HG03575 (cell line): ENCODE data around the gene PDE4D.

ENCODE experiments used
- ATAC-seq: cut with Tn5 transposase; IDR thresholded peaks from one replicate; pipeline ENCODE4 v1.9.1; 2021; ENCODE audit not compliant: unreplicated experiment, insufficient number of reproducible peaks, low FRiP score; ENCODE audit errors: extremely low read depth

PDE4D gene

DNA sequence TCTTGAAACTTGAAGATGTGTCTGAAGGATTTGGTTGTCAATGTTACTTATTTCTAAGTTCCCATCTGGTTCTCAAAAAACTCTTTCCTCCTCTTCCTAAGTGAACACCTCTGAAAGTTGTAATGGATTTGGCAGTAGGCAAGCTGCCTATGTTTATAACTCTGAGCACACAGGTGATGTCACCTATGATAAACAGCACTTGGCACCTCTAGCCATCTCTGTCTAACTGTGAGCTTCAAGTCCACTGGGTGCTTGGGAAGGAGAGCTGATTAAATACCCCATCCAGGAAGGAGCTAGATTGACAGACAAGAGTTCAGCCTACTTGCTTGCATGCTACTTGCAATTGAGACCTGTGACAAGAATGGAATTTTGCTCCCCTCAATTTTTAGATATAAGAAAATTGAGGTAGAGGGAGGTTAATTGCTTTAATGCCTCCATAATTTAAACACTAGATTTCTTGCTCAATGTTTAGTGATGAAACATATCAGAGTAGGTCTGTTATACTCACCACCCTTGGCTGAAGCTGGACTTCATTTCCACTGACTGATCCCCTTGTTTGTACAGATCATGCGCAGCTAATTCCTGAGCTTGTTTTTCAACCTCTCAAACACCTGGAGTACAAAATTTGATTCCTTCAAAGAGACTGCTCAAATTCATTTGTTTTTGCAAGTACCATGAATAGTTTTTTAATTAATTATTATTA, 49.9 kb downstream of the PDE4D start:
- ATAC-seq = no peak

- no peak for ATAC-seq
These were observed 50.5 kb downstream of the PDE4D start for GRCh38 chr5:59842999-59843398.

- no peak for ATAC-seq
These were observed 53.3 kb downstream of the PDE4D start for GRCh38 chr5:59840200-59840601.

- no peak for ATAC-seq
These were observed 54.5 kb downstream of the PDE4D start for GRCh38 chr5:59838989-59839388.

- no peak for ATAC-seq
These were observed 55.5 kb downstream of the PDE4D start for GRCh38 chr5:59838067-59838466.

DNA sequence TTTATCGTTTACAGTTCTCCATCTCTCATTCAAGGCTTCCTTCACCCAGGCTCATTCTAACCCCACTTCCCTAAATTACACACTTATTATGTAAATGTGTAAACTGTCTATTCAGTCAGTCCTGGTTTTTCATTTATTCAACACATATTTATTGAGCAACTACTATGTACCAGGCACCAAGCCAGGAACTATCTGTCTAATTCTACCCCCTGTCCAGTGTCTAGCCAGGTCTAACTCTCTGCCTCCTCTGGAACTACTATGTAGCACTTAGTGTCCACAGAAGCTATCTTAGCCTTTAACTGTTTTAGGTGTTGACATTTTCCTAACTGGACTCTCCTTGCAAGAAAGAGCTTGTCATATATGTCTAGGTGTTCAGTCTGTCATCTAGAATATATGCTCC, 56.5 kb downstream of the PDE4D start:
- ATAC-seq = no peak

- ATAC-seq = no peak
These were observed 57.7 kb downstream of the PDE4D start for GRCh38 chr5:59835800-59836199.

GRCh38 chr5:59833448-59833847, 60.1 kb downstream of the PDE4D start:
- ATAC-seq = no peak

GRCh38 chr5:59832577-59833301, 60.8 kb downstream of the PDE4D start:
- ATAC-seq = no peak

DNA sequence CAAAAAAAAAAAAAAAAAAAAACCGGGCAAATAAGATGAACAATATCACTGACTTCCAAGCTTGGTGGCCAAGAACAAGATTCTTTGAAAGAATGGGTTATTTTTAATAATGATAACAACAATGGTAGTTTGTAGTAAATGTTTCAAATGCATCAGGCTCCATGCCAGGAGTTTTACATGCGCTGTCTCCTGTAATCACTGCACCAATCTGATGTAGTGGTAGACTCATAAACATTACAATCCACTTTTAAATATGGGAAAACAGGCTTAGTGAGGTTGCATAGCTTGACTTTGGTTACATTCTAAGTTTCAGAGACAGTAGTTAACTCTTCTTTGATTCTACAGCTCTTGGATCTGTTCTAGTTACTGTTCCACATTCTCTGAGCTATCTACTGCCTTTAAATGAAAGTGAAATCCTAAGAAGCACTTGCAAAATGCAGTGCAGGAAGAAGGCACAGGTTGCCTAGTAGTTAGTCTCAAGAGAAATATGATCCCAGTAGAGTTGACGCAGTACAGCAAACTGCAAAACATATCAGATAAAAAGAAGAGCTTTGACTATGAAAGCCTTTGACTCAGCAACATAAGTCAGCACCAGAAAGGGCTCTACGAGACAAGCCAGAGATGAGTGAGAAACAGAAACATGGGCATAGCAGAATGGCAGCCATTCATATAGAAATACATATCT, 62.1 kb downstream of the PDE4D start:
- ATAC-seq = no peak

- no peak for ATAC-seq
These were observed 62.9 kb downstream of the PDE4D start for GRCh38 chr5:59830536-59831200.

DNA sequence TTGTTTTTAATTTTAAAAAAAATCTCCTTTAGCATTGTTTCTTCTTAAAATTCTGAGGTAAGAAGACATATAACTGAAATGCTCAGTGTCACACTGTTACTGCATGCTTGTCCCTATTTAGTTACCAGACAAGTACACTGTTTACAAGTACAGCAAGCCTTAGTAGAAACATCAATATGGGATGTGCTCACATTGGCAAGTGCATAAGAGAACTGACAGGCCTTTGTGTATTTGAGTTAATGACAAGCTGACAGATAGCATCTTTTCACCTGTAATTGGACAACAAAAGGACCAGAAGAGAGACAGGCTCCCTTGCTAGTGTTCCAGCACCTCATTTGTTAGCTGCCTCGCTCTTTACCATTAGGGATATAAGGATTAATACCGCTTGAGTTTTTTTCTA, 63.6 kb downstream of the PDE4D start:
- ATAC-seq = no peak

GRCh38 chr5:59829386-59829785, 64.1 kb downstream of the PDE4D start:
- ATAC-seq = no peak

DNA sequence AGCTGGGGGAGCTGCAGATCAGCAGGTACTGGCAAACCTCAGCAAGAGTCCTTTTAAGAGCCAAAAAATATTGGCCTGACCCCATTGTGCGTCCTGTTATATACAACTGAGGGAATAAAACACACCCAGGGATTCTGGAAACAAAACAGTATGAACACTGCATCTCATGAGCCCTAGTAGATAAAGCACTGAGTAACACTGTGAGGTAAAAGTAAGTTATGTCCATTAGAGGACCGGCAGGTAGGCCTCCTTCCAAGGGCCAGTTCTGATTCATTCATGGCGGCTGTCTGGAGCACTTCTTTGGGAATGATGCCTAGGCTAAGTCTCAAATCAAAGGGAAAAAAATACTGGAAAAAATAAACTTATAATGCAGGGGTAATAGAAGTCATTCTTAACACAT, 64.9 kb downstream of the PDE4D start:
- ATAC-seq = no peak

DNA sequence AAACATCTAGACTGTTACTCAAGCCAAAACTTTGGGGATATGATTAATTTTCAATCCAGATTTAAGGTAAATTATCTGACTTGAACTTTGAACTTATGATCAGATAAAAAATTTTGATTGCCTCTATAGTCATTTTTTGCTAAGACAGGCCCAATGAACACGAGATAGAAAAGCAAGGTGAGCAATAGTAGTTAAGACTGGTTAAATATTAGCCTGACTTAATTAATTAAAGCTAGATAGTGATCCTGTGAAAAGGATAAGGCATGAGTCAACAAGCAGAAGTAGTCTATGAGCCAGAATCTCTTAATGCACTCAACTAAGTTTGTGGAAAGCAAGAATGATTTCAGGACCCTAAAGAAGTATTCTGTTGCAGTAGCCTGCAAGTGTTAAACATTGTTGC, 66.5 kb downstream of the PDE4D start:
- ATAC-seq = no peak

DNA sequence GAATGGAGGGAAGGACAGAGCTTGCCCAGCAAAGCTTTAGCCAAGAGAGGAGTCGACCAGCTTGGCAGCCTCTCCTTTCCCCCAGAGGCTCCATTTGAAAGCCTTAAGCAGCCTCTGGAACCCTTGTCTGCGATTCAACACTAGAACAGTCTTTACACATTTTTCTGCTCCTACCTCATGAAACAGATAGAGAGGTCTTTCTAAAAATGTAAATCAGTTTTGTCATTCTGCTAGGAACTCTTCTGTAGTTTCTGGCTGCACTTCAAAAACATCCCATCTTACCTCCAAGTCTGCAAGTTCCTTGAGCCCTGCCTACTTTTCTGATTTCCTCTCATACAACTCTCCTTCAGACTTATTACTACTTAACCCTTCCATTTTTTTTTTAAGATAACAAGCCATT, 70.1 kb downstream of the PDE4D start:
- ATAC-seq = no peak

DNA sequence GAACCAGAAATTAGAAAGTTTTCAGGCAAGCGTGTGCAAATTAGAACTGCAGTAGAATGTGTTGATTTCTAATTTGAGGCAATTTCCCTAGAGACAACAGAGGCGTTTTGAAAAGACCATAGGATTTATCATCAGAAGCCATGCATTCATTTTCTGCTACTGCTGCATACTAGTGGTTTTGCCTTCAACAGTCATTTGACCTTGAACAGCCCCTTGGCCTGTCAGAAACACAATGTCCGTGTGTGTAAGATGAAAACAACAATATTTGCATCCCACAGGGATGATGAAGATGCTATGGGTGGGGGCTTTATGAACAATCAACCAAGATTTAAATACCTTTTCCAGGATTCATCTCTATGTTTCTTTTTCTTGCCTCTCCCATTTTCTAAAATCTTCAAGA, 73.7 kb downstream of the PDE4D start:
- no peak for ATAC-seq

DNA sequence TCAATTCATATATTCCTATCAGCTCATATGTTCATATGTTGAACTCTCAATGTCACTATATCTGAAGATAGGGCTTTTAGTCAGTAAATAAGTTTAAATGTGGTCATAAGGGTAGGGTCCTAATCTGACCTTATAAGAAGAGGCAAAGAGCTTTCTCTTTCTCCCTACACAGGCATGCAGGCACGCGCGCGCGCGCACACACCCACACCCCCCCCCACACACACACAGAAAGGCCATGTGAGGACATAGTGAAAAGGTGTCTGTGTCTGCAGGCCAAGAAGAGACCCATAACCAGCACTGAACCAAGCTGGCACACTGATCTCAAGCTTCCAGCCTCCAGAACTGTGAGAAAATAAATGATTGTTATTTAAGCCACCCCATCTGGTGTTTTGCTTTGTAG, 76.0 kb downstream of the PDE4D start:
- ATAC-seq = no peak

DNA sequence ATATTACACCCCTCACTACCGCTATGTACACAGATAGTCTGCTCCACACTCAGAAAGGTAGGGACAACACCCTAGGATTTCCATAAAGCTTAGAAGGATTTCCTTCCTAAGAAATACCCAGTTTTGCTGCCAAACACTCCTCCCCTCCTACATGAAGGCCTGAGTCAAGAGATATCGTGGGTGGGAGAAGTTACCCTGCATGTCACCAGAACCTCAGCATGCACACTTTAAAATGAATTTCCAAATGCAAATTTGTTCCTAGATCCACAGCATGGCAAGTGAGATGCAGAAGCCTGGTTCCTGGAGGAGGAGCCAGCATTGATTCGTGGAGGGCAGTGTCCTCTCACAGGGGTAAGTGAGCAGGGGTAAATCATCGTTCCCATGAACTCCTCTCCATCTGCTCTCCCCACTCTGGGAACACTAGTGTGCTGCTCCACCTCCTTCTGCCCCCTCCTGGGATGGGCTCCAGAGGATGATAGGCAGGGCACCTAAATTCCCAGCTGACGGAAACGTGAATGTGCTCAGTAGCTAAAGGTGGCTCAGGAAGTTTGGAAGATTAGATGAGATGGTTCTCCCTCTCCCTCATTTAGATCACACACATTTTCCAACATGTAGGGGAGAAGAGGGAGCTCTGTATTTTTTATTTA, 76.7 kb downstream of the PDE4D start:
- no peak for ATAC-seq
